ELR (cell line): ENCODE data around the gene FAM98C.
A peak's percentile ranks its signal among the peaks of the same experiment; 100 is the strongest.

Source experiments
- DNase-seq: peaks from one replicate; pipeline ENCODE4 v3.0.0-alpha.2; 2015; ENCODE audit warnings: low read depth

Gene FAM98C

DNA sequence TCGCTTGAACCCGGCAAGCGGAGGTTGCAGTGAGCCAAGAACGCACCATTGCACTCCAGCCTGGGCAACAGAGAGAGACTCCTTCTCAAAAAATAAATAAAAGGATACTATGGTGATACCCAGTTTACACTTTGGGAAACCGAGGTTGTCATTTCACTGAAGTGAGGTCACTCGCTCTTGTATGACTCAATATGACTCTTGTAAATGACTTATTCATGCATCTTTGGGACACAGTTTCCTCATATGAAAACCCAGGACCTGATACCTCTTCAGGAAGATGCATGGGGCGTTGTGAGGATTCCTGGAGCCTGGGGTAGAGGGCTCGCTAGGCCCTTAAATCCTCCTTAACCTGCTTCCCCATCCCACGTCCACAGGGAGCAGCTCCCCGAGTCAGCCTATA lies 24.0 kb upstream of the FAM98C start:
- DNase-seq, result peak; percentile 67

DNA sequence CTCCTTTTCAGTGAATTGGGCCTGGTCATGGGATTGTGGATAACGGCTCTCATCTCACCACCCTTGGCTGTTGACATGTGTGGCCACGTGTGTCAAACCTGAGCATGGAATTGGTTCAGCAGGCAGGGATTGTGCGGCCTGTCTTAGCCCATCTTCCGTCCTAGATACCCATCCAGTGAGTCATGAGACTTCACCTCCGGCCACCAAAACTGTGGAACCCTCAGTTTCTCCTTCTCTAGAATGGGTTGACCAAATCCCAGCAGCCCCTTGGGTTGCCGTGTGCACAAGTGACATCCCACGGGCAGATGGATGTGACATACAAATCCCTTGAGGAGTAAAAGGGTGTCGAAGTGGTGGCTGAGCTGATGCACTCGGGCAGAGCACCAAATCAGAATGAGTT lies 21.8 kb upstream of the FAM98C start:
- no peak for DNase-seq

DNA sequence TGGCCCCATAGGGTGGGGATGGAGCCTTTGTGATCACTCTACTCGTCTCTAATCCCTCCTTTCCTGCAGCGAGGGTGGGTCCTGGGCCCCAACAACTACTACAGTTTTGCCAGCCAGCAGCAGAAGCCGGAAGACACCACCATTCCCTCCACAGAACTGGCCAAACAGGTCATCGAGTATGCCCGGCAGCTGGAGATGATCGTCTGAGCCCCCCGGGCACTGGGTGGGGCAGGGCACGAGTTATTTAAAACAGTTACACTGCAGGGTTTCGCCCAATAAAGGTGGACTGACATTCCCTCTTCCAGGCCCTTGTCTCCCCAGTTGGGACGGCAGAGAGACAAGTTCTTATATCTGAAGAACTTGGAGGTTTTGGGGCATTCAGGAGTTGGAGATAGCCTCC lies 19.7 kb upstream of the FAM98C start:
- no peak for DNase-seq

DNA sequence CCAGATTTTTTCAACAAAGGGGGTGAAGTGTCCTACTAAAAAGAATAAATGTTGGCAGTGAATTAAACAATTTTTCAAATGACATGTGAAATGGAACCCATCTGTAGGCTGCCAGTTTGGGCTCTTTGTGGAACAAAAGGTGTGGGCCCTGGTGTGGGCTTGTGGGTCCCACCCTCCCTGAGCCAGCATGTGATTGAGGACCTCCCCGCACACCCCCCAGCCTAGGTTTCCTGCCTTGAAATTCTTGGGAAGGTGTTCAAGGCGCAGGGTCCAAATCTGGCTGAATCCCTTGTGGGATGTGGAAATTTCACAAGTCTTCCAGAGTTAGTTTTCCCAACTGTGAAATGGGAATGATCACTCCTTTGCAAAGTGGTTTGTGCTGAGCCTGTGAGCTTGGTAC lies 19.1 kb upstream of the FAM98C start:
- DNase-seq, result no peak

DNA sequence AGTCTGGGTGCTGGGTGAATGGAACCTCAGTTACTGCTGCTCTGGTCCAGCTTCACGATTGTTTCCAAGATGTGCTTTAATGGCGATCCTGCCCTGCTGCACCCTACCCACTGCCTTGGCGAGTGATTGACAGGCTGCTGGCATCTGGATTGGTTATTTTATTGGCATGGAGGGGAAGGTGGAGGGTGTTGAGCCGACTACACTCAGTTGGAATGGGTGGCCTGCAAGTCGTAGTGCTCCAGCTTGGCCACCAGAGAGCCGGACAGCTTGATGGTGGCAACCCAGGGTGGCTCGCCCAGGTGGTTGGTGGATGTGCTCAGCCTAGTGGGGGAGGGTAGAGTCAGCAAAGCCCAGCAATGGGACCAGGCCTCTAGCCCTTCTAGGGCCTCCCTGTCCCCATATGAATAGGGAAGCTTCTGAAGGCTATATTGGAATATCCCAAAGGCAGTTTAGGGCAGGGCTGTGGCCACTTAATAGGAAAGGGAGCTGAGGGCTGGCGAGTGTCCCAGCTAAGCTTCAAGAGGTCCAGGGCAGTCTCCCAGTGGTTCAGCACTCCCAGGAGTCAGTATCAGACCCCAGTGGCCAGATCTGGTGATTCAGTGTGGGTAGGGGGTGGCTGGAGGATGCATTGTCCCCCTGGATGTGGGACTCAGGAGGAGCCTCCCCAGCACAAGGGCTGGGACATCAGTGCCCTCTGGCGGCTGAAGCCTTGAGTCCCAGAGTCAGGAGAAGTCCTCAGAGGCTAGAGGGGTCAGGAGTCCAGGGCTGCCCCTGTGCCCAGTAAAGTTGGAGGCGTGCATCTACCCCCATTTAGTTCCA lies 18.5 kb upstream of the FAM98C start:
- DNase-seq, result peak; percentile 52

DNA sequence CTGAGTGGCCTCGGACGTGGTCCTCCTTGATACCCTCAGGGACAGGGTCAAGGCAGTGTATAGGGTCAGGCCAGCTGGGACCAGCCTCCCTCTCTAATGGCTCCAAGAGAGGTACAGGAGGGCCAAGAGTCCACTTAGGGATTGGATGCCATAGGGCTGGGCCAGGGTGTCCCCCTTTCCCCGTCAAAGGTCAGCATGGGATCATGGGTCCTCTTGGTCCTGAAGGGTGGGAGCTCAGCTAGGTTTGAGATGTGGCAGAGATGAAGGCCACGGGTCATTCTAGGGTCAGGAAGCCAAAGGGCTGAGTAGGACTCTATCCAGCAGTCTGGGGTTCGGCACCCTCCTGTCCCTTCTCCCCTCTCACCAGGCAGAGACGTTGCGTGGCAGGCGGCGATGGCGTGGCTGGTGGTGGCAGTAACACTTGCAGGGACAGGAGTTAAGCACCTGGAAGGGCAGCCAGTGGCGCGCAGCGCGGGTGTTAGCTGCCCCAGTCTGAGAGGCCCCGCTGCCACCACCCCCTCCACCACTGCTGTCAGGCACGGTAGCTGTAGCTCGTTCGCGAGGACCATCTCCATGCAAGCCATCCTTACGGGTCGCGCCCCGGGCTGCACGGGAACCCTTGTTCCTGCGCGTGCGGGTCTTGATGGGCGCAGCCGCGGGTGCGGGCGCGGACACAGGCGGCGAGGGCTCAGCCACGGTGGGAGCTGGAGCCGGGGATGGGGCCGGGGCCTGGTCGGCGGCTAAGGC lies 17.7 kb upstream of the FAM98C start:
- no peak for DNase-seq

DNA sequence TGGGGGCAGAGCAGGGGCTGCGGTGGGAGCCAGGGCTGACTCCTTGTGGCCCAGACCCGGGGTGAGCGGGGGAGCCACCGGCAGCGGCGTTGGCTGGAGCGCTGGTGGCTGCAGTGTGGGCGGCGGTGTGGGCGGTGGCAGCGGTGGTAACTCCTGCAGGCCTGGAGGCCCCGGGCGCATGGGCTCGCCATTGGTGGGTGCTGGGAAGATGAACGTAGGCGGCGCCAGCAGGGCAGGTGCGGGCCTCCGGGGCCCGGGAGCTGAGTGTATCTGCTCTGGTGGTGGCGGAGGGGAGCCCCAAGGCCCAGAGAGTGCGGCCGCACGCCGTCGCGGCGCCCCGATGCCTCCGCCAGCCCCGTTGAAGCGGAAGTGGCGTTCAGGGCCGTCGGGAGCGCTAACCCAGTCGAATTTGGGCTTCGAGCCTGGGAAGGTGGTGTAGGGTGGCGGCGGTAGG lies 17.1 kb upstream of the FAM98C start:
- DNase-seq, result no peak

DNA sequence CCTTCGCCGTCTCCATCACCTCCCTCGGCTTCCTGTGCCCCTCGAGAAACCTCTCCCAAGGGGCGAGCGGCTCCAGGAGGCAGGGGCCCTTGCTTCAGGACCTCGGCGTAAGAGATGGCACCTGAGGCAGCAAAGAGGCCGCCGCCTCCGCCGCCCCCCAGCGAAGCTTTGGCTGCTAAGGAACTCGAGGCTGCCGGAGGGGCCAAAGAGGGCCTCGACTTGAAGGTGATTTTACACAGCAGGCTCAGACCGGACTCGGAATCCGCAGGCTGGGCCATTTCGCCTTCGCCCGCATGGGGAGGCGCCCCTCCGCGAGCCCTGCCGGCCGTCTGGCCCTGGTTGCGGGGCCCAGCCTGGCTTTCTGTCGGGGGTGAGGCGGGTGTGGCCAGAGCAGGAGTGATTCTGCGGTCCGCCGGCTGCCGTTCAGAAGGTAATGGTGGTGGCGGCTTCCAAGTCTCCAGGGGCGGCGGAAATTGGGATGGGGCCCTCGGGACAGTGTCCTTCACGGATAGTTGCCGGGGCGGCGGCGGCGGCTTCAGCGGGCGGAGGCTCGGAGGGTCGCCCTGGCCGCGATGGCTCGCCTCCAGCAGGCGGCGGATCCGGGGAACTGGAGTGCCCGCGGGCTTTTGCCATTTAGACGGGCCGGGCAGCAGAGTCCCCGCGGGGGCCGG lies 16.5 kb upstream of the FAM98C start:
- no peak for DNase-seq

DNA sequence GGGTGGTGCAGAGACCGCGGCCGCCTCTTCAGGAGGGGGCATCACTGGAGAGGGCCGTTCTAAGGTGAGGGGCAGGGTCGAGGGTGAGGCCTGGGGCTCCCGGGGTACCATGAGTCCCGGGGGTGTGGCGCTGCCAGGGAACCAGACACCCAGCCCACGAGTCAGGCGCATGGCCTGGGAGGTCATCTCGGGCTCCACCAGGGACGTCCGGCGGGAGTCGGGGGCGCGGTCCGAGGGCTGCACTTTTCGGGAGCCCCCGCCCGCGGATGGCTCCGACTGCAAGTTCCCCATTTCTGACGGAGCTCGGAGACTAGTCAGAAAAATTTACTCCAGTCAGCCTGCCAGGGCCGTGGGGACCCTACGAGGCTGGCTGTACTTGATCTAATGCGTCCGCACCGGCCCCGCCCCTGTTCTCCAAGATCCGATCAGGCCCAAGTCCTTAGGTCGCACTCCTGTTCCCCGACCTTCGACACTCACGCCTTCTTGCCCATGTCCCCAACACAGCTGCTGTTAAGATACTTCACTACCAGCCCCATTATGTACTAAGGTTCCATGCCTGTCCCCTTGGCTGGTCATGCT lies 15.8 kb upstream of the FAM98C start:
- DNase-seq, result no peak

DNA sequence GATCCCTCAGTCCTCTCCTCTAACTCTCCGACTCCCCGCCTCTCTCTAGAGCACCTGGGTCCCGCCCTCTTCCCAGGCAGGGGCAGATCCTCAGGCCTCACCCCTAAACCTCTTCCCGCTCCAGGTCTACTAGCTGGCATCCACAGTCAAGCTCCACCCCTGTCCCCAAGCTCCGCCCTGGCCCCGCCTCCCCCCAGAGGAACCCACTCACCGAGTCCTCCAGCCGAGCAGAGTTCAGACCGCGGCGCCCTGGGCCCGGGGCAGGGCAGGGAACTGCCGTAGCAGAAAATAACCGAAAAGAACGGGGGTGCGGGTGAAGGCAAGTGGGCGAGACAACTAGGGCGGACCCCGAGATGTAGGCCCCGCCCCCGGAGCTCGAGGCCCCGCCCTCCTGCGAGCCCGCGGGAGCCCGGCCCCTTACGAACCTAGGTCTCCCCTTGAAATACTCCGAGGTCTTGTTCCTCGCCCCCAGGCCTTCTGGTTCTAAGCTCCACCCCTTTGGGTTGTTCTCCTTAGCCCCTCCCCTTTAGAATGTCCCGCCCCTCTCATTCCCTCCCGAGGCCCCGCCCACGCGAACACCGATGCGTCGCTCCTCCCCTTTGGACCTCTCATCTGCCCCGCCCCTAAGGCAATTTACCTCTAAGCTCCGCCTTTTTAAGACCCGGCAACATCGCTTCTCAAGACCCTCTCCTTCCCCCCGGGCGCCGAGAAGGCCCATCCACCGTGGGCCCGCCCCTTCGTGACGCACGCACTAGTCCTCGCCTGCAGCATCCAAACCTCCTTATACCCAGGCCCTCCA lies 15.1 kb upstream of the FAM98C start, which contains the start of gene GGN:
Gene GGN (minus strand): TSS at position 485 of the 799 bp plus-strand sequence. CDS start 773 bp downstream, outside the sequence.
- peak; percentile 96 for DNase-seq

DNA sequence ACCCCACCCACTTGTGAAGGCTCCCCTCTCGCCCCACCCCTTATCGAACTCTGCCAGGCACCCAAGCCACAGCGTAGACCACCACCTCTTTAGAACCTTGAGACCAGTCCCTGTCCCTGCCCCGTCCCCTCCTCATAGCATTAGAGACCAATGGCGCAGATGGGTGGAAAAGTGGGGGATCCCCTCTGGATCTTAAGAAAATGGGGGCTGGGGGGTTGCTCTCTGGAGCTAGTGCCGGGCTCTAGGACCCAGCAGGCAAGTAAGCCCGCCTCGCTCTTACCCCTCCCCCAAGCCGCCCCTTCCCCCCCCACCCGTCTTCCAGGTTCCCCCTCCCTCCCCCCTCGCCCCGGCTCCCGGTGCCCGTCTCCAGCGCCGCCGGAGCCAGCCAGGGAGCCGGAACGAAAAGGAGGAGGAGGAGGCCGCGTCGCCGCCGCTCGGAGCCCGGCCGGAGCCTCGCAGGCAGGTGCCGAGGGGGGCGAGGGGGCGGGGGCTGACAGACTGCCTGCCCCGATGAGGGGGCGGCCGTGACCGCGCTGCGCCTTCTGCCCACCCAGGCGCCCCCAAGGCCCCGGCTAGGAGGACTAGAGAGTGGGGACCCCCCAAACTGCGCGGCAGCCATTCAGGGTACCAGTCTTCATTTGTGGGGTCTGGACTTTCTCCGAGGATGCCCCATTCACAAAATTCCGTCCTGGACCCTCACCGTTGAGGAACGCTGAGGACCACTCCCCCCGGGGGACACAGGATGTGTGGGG lies 14.4 kb upstream of the FAM98C start, which contains the start of gene SPRED3:
Gene SPRED3 (plus strand): TSS at position 349 of the 752 bp plus-strand sequence. CDS start 1,606 bp downstream, outside the sequence.
- peak; percentile 67 for DNase-seq

DNA sequence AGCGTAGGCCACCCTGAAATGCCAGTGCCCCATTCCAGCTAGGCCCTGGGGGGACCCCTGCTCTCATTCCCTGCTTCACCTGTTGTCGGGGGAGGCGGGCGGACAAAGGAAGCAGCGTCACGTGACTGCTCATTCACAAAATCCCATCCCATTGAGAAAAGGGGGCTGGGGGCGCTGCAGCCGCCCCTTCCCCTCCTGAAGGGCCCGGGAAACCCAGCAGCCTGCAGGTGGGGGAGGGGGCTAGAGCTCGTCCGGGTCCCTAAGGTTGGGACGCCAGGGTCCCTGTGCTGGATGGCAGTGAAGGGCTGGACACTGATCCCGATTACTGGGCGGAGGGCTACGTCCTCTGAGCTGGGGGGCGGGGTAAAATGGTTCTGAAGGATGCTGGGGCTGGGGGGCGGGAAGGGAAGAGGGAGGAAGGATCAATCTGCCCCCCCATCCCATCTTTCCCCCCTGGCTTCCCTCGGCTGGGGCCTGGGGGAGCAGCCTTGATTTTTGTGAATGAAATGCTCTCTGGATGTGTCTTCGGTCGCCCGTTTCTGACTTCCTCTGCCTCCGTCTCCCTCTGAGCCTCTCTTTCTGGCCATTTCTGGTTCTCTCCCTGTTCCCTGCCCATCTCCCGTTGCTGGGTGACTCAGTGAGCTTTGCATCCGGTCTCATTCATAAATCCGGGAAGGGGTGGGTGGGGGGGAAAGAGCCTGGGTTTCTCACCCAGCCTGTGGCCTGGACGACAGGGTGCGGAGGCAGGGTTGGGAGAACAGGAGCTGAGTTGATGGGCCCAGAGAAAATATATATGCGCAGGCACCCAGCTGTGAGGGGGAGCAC lies 13.6 kb upstream of the FAM98C start:
- peak; percentile 88 for DNase-seq

DNA sequence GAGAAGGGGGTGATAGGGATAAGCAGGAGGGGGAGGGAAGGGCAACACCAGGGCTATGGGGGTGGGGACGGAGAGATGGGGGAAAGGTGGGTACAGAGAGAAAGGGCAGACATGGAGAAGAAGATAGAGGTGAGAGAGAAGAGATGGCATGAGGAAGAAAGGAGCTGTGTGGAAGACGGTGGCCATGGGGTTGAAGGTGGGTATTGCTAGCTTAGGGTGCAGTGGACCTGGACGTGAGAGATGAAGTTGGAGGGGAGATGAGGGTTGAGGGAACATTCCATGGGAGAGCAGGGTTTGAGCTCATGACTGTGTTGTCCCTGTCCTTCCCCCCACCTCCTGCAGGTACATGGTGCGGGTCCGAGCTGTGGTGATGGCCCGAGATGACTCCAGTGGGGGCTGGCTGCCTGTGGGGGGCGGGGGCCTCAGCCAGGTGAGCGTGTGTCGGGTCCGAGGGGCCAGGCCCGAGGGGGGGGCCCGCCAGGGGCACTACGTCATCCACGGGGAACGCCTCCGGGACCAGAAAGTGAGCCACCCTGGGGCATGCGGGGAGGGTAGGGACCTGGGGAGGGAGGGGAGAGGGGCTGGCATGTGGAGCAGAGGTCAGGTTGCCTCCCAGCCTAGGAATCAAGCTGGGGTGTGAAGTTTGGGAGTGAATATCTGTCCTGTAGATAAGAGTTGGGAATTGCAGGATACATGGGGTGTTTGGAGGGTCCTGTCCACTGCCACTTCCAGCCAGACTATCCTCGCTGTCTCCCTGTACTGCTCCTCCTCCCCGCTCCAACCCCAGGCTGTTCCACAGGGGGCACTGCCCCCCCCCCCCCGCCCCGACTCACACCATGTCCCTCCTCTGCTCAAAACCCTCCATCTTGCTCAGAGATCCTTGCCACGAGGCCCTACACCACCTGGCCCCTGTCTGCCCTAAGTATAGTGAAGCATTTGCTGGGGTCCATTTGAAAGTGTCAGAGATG lies 12.7 kb upstream of the FAM98C start:
- no peak for DNase-seq

DNA sequence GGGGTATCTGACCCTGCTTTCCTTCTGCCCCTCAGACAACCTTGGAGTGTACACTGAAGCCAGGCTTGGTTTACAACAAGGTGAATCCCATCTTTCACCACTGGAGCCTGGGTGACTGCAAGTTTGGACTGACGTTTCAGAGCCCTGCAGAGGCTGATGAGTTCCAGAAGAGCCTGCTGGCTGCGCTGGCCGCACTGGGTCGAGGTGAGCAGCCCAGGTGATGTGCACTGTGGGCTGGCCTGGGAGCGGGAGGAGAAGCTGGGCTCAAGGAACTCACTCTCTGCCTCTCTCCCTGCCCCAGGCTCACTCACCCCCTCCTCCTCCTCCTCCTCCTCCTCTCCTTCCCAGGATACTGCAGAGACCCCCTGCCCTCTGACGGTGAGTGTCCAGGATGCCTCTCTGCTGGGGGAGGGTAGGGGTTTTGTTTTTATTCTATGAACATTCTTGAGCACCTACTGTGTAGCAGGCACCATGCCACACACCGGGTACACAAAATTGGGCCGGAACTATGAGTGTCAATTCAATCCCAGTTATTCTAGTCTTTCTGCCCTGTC lies 10.9 kb upstream of the FAM98C start:
- no peak for DNase-seq

DNA sequence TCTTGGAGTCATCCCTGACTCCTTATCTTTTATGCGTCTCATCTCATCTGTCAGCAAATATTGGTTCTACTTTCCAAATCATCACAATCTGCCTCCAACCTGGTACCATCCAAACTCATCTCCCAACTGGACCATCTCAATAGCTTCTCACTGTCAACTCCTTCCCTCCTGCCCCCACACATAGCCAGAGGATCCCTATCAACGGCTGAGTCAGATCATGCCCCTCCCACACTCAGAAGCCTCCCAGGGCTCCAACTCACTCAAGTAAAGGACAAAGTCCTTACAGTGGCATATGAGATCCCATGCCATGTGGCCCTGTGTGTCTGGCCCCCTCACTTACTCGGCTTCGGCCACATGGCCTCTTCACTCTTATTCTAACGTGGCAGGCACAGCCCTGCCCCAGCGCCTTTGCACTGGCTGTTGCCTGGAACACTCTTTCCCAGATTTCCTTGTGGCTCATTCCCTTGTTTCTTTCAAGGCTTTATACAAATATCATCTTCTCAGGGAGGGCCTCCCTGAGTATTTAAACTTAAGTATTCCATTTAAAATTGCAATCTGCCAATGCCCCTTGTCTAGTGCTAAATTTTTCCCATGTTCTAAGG lies 10.1 kb upstream of the FAM98C start:
- peak; percentile 55 for DNase-seq

DNA sequence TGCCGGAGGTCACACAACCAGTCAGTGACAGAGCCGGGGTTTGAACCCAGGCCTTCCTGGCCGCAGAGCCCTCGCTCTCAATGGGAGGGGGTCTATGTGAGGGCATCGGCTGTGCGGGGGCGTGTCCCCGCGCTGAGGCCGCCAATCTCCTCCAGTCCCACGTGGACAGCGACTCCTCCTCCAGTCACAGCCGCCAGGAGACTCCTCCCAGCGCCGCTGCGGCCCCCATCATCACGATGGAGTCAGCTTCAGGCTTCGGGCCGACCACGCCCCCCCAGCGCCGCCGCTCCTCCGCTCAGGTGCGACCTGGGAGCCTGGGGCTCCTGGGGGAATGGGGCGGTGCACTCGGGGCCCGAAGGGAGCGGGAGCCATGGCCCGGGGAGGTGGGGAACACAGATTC lies 8.4 kb upstream of the FAM98C start:
- no peak for DNase-seq

DNA sequence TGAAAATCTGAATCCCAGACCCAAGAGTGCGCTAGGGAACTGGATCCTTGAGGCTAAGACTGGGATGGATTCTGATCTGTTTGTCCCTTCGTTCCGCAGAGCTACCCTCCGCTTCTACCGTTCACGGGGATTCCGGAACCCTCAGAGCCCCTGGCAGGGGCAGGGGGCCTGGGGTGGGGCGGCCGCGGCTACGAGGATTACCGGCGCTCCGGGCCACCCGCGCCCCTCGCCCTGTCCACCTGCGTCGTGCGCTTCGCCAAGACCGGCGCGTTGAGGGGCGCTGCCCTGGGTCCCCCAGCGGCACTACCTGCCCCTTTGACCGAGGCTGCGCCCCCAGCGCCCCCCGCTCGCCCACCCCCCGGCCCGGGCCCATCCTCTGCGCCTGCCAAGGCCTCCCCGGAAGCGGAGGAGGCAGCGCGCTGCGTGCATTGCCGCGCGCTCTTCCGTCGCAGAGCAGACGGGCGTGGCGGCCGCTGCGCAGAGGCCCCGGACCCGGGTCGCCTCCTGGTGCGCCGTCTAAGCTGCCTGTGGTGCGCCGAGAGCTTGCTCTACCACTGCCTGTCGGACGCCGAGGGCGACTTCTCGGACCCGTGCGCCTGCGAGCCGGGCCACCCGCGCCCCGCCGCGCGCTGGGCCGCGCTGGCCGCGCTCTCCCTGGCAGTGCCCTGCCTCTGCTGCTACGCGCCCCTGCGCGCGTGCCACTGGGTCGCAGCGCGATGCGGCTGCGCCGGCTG lies 7.3 kb upstream of the FAM98C start:
- no peak for DNase-seq
